Osteocyte (in vitro differentiated cells): ENCODE data around the gene TMEM54. TPM values are rescaled to one million over a fixed set of nuclear protein-coding genes. Genes with fewer than 3 reads are reported as not detected.

Experiments used
- DNase-seq: peaks from one replicate; pipeline ENCODE4 v3.0.0; 2021; ENCODE audit warnings: mixed read lengths; ENCODE audit not compliant: unreplicated experiment; ENCODE audit errors: extremely low spot score
- H3K27ac Mint-ChIP-seq: one replicate; pipeline ENCODE4 v1.8.0; 2021; ENCODE audit warnings: mild to moderate bottlenecking, mixed read lengths; ENCODE audit not compliant: unreplicated experiment
- H3K27me3 Mint-ChIP-seq: one replicate; pipeline ENCODE4 v1.8.0; 2021; ENCODE audit warnings: mixed read lengths; ENCODE audit not compliant: unreplicated experiment
- H3K36me3 Mint-ChIP-seq: one replicate; pipeline ENCODE4 v1.8.0; 2021; ENCODE audit warnings: mixed read lengths; ENCODE audit not compliant: unreplicated experiment
- H3K4me1 Mint-ChIP-seq: one replicate; pipeline ENCODE4 v1.8.0; 2021; ENCODE audit warnings: mixed read lengths; ENCODE audit not compliant: unreplicated experiment
- H3K4me3 Mint-ChIP-seq: one replicate; pipeline ENCODE4 v1.8.0; 2021; ENCODE audit warnings: mild to moderate bottlenecking, moderate library complexity, mixed read lengths; ENCODE audit not compliant: unreplicated experiment
- H3K9me3 Mint-ChIP-seq: one replicate; pipeline ENCODE4 v1.8.0; 2021; ENCODE audit warnings: mixed read lengths; ENCODE audit not compliant: unreplicated experiment
- CTCF ChIP-seq: fragments of 200-600 bp; sonication (generic); IDR thresholded peaks from 2 replicates; pipeline ENCODE4 v1.5.0; 2021; ENCODE audit warnings: antibody characterized with exemption, mild to moderate bottlenecking, moderate library complexity
- total RNA-seq: library from RNA; stranded (reverse); gene quantifications from 2 replicates; pipeline ENCODE4 v1.2.1, GENCODE V29; 2021

The TMEM54 gene
- total RNA-seq, 1 donor from 2014 or later: 7.3 TPM

- peak; percentile 22 for TF ChIP-seq CTCF
- no peak overlapping the region for H3K4me3 Mint-ChIP-seq
- no peaks in the 10 kb centered on the region for H3K27me3 Mint-ChIP-seq
- peak overlapping the region; percentile 6 for H3K27ac Mint-ChIP-seq
- H3K36me3 Mint-ChIP-seq: peaks cover 20% of the 10 kb centered on the region
- H3K9me3 Mint-ChIP-seq: no peaks in the 10 kb centered on the region
- DNase-seq: no peak
- peaks cover 8% of the 10 kb centered on the region for H3K4me1 Mint-ChIP-seq
Measured at GRCh38 chr1:32933742-32934322, 32.6 kb upstream of the TMEM54 start.

- no peak overlapping the region for H3K4me3 Mint-ChIP-seq
- H3K36me3 Mint-ChIP-seq: peaks cover 5% of the 10 kb centered on the region
- no peak for DNase-seq
- H3K4me1 Mint-ChIP-seq: peaks cover 8% of the 10 kb centered on the region
- no peaks in the 10 kb centered on the region for H3K27me3 Mint-ChIP-seq
- TF ChIP-seq CTCF: no peak
- H3K27ac Mint-ChIP-seq: no peak overlapping the region
- no peaks in the 10 kb centered on the region for H3K9me3 Mint-ChIP-seq
Measured at GRCh38 chr1:32931760-32932159, 30.6 kb upstream of the TMEM54 start.

GRCh38 chr1:32929366-32929765 is 28.2 kb upstream of the TMEM54 start:
- Mint-ChIP-seq H3K27ac (no peak overlapping the region), H3K4me3 (no peak overlapping the region), H3K9me3 (no peaks in the 10 kb centered on the region), H3K36me3 (no peaks in the 10 kb centered on the region), H3K27me3 (peaks cover 17% of the 10 kb centered on the region), H3K4me1 (peaks cover 21% of the 10 kb centered on the region)
- no peak for DNase-seq
- no peak for TF ChIP-seq CTCF

GRCh38 chr1:32928715-32929114 is 27.5 kb upstream of the TMEM54 start:
- Mint-ChIP-seq H3K9me3 (no peaks in the 10 kb centered on the region), H3K36me3 (no peaks in the 10 kb centered on the region), H3K4me1 (peaks cover 17% of the 10 kb centered on the region), H3K27ac (no peak overlapping the region), H3K4me3 (no peak overlapping the region), H3K27me3 (peaks cover 24% of the 10 kb centered on the region)
- DNase-seq: no peak
- no peak for TF ChIP-seq CTCF

GRCh38 chr1:32928285-32928684 is 27.1 kb upstream of the TMEM54 start:
- no peaks in the 10 kb centered on the region for H3K36me3 Mint-ChIP-seq
- DNase-seq: no peak
- no peak overlapping the region for H3K27ac Mint-ChIP-seq
- H3K27me3 Mint-ChIP-seq: peaks cover 27% of the 10 kb centered on the region
- no peak for TF ChIP-seq CTCF
- peaks cover 14% of the 10 kb centered on the region for H3K4me1 Mint-ChIP-seq
- no peak overlapping the region for H3K4me3 Mint-ChIP-seq
- H3K9me3 Mint-ChIP-seq: no peaks in the 10 kb centered on the region
